ENCODE results near the gene STAT2.

The STAT2 gene

DNA sequence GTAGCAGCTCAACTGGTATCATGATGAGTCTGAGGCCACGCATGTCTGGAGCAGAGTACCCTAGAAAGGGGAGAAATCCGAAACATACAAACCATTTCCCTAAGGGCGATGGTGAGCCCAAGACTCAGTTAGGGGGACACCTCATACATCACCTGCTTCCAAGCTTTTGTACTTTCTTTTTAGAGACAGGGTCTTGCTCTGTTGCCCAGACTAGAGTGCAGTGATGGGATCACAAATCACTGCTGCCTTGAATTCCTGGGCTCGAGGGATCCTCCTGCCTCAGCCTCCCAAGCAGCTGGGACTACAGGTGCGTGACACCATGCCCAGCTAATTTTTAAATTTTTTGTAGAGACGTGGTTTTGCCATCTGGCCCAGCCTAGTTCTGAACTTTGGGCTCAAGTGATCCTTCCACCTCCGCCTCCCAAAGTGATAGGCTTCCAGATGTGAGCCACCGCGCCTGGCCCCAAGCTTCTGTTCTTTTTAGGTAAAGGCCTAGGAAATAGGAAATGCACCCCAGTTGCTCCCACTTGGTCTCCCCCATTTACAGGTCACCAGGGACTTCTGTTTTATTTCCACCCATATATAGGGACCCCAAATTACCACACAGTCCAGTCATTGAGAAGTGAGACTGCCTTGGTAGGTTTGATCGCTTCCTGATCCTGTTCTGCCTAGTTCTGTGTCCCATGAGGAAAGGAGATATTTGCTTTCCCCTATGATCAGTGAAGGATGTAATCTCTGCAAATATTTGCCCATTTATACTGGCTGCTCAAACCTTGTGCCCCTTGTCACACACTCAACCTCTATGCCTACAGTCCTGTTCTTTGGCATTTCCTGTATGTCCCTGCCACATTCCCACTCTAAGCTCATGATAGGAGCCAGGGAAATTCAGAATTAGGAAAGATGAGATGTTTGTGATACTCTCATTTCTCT is 2.5 kb upstream of the STAT2 start, which contains the start of gene APOF:
Gene APOF (minus strand): TSS at position 728 of the 930 bp plus-strand sequence. CDS start 112 bp downstream, at position 616.
- CTCF ChIA-PET = interaction anchor here (0.8 to 4.3 kb wide), 5 partner anchors 24 to 104 kb away, joined by 3 to 30 read pairs (median 3); partner anchors contain the start of genes ANKRD52 and IL23A
- TF ChIP-seq, protein P1, sequence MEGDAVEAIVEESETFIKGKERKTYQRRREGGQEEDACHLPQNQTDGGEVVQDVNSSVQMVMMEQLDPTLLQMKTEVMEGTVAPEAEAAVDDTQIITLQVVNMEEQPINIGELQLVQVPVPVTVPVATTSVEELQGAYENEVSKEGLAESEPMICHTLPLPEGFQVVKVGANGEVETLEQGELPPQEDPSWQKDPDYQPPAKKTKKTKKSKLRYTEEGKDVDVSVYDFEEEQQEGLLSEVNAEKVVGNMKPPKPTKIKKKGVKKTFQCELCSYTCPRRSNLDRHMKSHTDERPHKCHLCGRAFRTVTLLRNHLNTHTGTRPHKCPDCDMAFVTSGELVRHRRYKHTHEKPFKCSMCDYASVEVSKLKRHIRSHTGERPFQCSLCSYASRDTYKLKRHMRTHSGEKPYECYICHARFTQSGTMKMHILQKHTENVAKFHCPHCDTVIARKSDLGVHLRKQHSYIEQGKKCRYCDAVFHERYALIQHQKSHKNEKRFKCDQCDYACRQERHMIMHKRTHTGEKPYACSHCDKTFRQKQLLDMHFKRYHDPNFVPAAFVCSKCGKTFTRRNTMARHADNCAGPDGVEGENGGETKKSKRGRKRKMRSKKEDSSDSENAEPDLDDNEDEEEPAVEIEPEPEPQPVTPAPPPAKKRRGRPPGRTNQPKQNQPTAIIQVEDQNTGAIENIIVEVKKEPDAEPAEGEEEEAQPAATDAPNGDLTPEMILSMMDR (IDR thresholded peaks at IDR 0.05; ENCODE audit: control extremely low read depth, extremely low read depth, low read depth, missing control alignments) = no peak
- POLR2A ChIA-PET = interaction anchor here (0.6 to 3.6 kb wide), 2 partner anchors 12 to 46 kb away, joined by 5 to 29 read pairs; no protein-coding TSS in a partner anchor
- no peak for DNase-seq (ENCODE audit: extremely low spot score)

DNA sequence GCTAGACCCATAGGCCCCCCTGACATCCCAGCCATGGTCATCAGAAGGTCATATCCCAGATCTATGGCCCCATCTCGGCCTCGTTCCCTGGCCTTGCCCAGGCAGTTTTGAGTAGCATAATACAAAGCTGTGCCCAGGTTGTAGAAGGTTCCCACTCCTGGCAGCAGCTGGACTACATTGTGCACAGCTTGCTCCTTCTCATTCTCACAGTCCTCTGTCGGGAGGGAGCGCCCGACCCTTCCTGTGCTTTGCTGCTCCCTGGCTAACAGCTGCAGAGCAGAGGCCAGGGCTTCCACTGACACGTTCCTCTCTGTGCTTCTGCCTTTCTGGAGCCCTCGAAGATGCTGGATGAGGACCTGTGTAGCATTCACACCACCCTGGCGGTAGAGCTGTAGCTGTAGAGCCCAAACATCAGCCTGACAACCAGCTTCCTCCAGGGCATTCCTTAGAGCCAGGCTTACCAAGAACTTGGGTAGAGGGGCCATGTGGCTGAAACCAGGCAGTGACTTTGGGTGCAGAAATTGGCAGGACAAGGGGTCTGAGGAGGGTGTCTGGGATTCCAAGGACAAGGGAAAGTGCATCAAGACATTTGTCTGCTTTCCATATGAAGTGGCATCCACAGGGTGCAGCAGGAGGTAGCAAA is 1.7 kb upstream of the STAT2 start:
- ChIA-PET POLR2A (interaction anchor here (0.6 to 3.6 kb wide), 2 partner anchors 11 to 47 kb away, joined by 5 to 29 read pairs; no protein-coding TSS in a partner anchor), CTCF (interaction anchor here (0.8 to 4.5 kb wide), 8 partner anchors 13 to 275 kb away, joined by 3 to 30 read pairs (median 6); partner anchors contain the start of genes ANKRD52, CNPY2, IL23A and PAN2)
- TF ChIP-seq, protein P1 (IDR thresholded peaks at IDR 0.05; ENCODE audit: control extremely low read depth, extremely low read depth, low read depth, missing control alignments) = no peak
- DNase-seq (ENCODE audit: extremely low spot score) = no peak

DNA sequence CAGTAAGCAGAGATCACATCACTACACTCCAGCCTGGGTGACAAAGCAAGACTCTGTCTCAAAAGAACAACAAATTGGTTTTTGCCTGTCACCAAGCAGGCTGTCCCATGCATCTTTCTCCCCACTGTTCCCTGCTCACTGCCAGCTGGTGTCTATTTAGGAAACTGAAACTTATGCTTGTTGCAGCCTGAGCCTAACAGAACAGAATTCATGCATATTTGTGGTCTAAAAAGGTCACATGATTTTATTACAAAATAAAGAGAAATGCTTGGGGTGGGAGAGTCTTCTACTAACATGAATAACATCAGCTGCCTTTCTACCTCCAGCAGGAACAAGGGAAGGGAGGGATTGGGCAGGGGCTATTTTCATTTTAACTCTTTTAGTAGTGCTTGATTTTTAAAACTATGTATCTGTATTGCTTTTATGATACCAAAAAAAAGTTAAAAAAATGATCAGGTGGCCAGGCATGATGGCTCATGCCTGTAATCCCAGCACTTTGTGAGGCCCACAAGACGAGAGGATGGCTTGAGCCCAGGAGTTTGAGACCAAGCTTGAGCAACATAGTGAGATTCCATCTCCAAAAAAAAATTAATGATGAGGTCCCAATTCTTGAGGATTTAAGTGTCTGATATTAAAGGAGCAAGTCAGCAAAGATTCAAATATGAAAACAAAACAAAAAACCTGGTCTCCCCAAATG is 923 bp downstream of the STAT2 start:
- CTCF ChIA-PET = interaction anchor here (1.1 to 4.5 kb wide), 18 partner anchors 8 to 169 kb away, joined by 3 to 30 read pairs (median 5); partner anchors contain the start of genes ANKRD52, CNPY2, PAN2 and SMARCC2
- DNase-seq (ENCODE audit: extremely low spot score) = no peak
- TF ChIP-seq, protein P1 (IDR thresholded peaks at IDR 0.05; ENCODE audit: control extremely low read depth, extremely low read depth, low read depth, missing control alignments) = no peak
- POLR2A ChIA-PET = interaction anchor here (0.5 to 3.6 kb wide), 13 partner anchors 8 to 278 kb away, joined by 3 to 29 read pairs (median 6); partner anchors contain the start of genes COQ10A, IL23A, PAN2 and RNF41

DNA sequence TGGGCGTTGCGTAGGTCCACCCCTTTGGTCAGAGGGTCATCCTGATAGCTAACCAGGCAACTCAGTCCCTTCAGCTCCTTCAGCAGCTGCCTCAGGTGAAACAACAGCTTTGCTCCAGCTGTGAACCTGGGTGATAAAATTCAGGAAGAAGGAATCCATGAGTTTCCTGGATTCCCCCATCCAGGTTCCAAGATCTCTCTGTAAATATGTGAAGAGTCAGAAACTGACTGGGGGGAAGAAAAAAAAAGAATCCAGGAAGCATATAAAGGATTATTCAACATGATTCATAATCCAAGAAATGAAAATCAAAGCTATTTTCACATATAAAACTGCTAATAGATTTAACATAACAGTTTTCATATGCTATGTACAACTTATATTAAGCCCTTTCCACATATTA is 8.6 kb downstream of the STAT2 start:
- ChIA-PET CTCF (interaction anchor here (0.9 to 4.3 kb wide), 9 partner anchors 8 to 113 kb away, joined by 3 to 21 read pairs (median 3); partner anchors contain the start of genes IL23A, PAN2 and STAT2), POLR2A (interaction anchor here (1.6 to 4.4 kb wide), 2 partner anchors 9 kb away, joined by 4 to 29 read pairs; partner anchors contain the start of gene STAT2)
- no peak for DNase-seq (ENCODE audit: extremely low spot score)
- TF ChIP-seq, protein P1 (IDR thresholded peaks at IDR 0.05; ENCODE audit: control extremely low read depth, extremely low read depth, low read depth, missing control alignments) = no peak

DNA sequence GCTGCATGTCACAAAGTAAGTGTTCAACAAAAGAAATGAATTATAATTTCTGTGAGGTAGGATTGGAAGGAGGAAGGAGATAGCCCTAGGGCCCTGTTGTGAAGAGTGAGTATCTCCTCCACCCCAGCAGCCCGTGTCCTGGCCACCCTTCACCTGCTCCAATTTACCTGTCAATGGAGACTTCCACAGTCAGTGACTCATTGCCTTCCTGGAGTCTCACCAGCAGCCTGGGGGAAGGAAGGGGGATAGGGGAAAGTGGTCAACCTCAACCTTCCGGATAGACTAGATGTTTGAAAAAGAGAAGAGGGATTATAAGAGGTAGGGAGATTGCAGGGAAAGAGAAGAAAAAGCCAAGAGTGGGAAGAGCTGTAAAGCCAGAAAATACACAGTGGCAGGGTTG is 9.2 kb downstream of the STAT2 start:
- ChIA-PET CTCF (interaction anchor here (0.9 to 4.3 kb wide), 6 partner anchors 8 to 85 kb away, joined by 3 to 21 read pairs (median 3); partner anchors contain the start of gene STAT2), POLR2A (interaction anchor here (0.6 to 4.4 kb wide), 3 partner anchors 8 to 24 kb away, joined by 4 to 29 read pairs (median 8); partner anchors contain the start of gene STAT2)
- no peak for DNase-seq (ENCODE audit: extremely low spot score)
- TF ChIP-seq, protein P1 (IDR thresholded peaks at IDR 0.05; ENCODE audit: control extremely low read depth, extremely low read depth, low read depth, missing control alignments) = no peak

Data from GM10248 (cell line).